ENCODE measurements around the gene CEP85L.

CEP85L gene

GRCh38 chr6:118548613-118549012 is 102.8 kb downstream of the CEP85L start:
- H3K4me3 ChIP-seq (ENCODE audit: low read length) = no peak overlapping the region
- DNase-seq (ENCODE audit: low read depth) = no peak
- TF ChIP-seq CTCF (conservative IDR thresholded peaks at IDR 0.05; ENCODE audit: low read length) = no peak

- DNase-seq (ENCODE audit: low read depth) = no peak
- no peak for TF ChIP-seq CTCF (conservative IDR thresholded peaks at IDR 0.05; ENCODE audit: low read length)
- H3K4me3 ChIP-seq (ENCODE audit: low read length) = no peak within 1 kb of the TSS
Measured at GRCh38 chr6:118548136-118548535, 103.3 kb downstream of the CEP85L start, which contains the start of gene PLN. Gene PLN, plus strand, starts transcription at chr6:118548296. Its CDS starts 10,626 bp downstream, at chr6:118558922.

GRCh38 chr6:118546880-118547218 is 104.5 kb downstream of the CEP85L start:
- no peak for DNase-seq (ENCODE audit: low read depth)

GRCh38 chr6:118546164-118546879 is 105.1 kb downstream of the CEP85L start:
- no peak overlapping the region for H3K4me3 ChIP-seq (ENCODE audit: low read length)
- DNase-seq (ENCODE audit: low read depth) = no peak
- TF ChIP-seq CTCF (conservative IDR thresholded peaks at IDR 0.05; ENCODE audit: low read length) = no peak

More at GRCh38 chr6:118546880-118547218, 104.5 kb downstream of the CEP85L start:
- TF ChIP-seq CTCF (conservative IDR thresholded peaks at IDR 0.05; ENCODE audit: low read length) = no peak
- no peak overlapping the region for H3K4me3 ChIP-seq (ENCODE audit: low read length)

- H3K4me3 ChIP-seq (ENCODE audit: low read length) = no peak overlapping the region
- DNase-seq (ENCODE audit: low read depth) = no peak
- no peak for TF ChIP-seq CTCF (conservative IDR thresholded peaks at IDR 0.05; ENCODE audit: low read length)
Measured at GRCh38 chr6:118544105-118544504, 107.3 kb downstream of the CEP85L start.

GRCh38 chr6:118542184-118542952 is 109.0 kb downstream of the CEP85L start:
- DNase-seq (ENCODE audit: low read depth) = peak; percentile 94
- no peak for TF ChIP-seq CTCF (conservative IDR thresholded peaks at IDR 0.05; ENCODE audit: low read length)
- H3K4me3 ChIP-seq (ENCODE audit: low read length) = no peak overlapping the region

GRCh38 chr6:118537574-118537973 is 113.8 kb downstream of the CEP85L start:
- no peak overlapping the region for H3K4me3 ChIP-seq (ENCODE audit: low read length)
- DNase-seq (ENCODE audit: low read depth) = peak; percentile 78
- TF ChIP-seq CTCF (conservative IDR thresholded peaks at IDR 0.05; ENCODE audit: low read length) = no peak

Measured in AG10803 (cell line).